ENCODE data around the gene GRID1.

GRCh38 chr10:85665681-85666080 is 700.9 kb downstream of the GRID1 start:
- TF ChIP-seq POLR2AphosphoS5 (IDR thresholded peaks at IDR 0.05; ENCODE audit: insufficient read depth in 1 of 2, low read depth in 1 of 2): no peak
- no peak for TF ChIP-seq CTCF (IDR thresholded peaks at IDR 0.05)
